GM23338 (cell line): ENCODE data around the gene GOLGA8B. TPM values are rescaled to one million over a fixed set of nuclear protein-coding genes. Genes with fewer than 3 reads are reported as not detected.
A peak's percentile ranks its signal among the peaks of the same experiment; 100 is the strongest.
"Not testable (repeated sequence)": the region's sequence is repeated elsewhere in the genome, so short reads cannot be mapped to it uniquely, and the experiment has no call there.

ENCODE experiments used
- ATAC-seq: fragments of 200-7000 bp; cut with Tn5 transposase; 3 replicates; pipeline ENCODE4 v1.9.1; 2020
- DNase-seq: peaks from one replicate; pipeline ENCODE4 v3.0.0-alpha.2; 2015; ENCODE audit warnings: low spot score
- H2AFZ ChIP-seq: fragments of 200-600 bp; sonication (generic); 2 replicates; pipeline ENCODE4 v1.8.0; 2016; ENCODE audit warnings: antibody characterized with exemption, mild to moderate bottlenecking, moderate library complexity
- H3F3A ChIP-seq: fragments of 200-600 bp; sonication (generic); replicated peaks from 2 replicates; pipeline ENCODE4 v1.8.0; 2017; ENCODE audit warnings: antibody characterized with exemption, mixed run types, low read depth
- H3K27ac ChIP-seq: fragments of 200-600 bp; sonication (generic); 2 replicates; pipeline ENCODE4 v1.6.1; 2016; ENCODE audit warnings: low read depth
- H3K27me3 ChIP-seq: fragments of 200-600 bp; sonication (generic); 2 replicates; pipeline ENCODE4 v1.8.0; 2016; ENCODE audit warnings: mild to moderate bottlenecking, mixed run types, moderate library complexity; ENCODE audit not compliant: insufficient read depth
- H3K36me3 ChIP-seq: fragments of 200-600 bp; sonication (generic); 2 replicates; pipeline ENCODE4 v1.8.0; 2016; ENCODE audit warnings: mild to moderate bottlenecking; ENCODE audit not compliant: insufficient read depth
- H3K4me1 ChIP-seq: fragments of 200-600 bp; sonication (generic); 2 replicates; pipeline ENCODE4 v1.8.0; 2016; ENCODE audit warnings: mild to moderate bottlenecking, moderate library complexity; ENCODE audit not compliant: insufficient read depth
- H3K4me2 ChIP-seq: fragments of 200-600 bp; sonication (generic); 2 replicates; pipeline ENCODE4 v1.7.1; 2017; ENCODE audit warnings: mixed run types
- H3K4me3 ChIP-seq: fragments of 200-600 bp; sonication (generic); 2 replicates; pipeline ENCODE4 v1.6.1; 2016; ENCODE audit warnings: mixed run types
- H3K79me2 ChIP-seq: fragments of 200-600 bp; sonication (generic); replicated peaks from 2 replicates; pipeline ENCODE4 v1.8.0; 2017; ENCODE audit warnings: mild to moderate bottlenecking; ENCODE audit not compliant: insufficient read depth
- H3K9me2 ChIP-seq: fragments of 200-600 bp; sonication (generic); 2 replicates; pipeline ENCODE4 v1.8.0; 2017; ENCODE audit not compliant: insufficient read depth
- H4K20me1 ChIP-seq: fragments of 200-600 bp; sonication (generic); replicated peaks from 2 replicates; pipeline ENCODE4 v1.8.0; 2017; ENCODE audit warnings: mild to moderate bottlenecking; ENCODE audit not compliant: insufficient read depth
- H3K27ac Mint-ChIP-seq: 2 replicates; pipeline ENCODE4 v1.8.0; 2020; ENCODE audit warnings: inconsistent platforms, mild to moderate bottlenecking, moderate library complexity, mixed read lengths
- H3K27me3 Mint-ChIP-seq: 3 replicates; pipeline ENCODE4 v1.8.0; 2022; ENCODE audit warnings: low read depth, mild to moderate bottlenecking, moderate library complexity, mixed read lengths, inconsistent platforms; ENCODE audit not compliant: insufficient read depth, poor library complexity
- H3K36me3 Mint-ChIP-seq: 3 replicates; pipeline ENCODE4 v1.8.0; 2021; ENCODE audit warnings: low read depth, mild to moderate bottlenecking, inconsistent platforms, moderate library complexity, mixed read lengths
- H3K4me1 Mint-ChIP-seq: 3 replicates; pipeline ENCODE4 v1.8.0; 2020; ENCODE audit warnings: mild to moderate bottlenecking, inconsistent platforms, mixed read lengths
- H3K4me3 Mint-ChIP-seq: 3 replicates; pipeline ENCODE4 v1.8.0; 2021; ENCODE audit warnings: moderate library complexity, mild to moderate bottlenecking, inconsistent platforms, mixed read lengths
- H3K9me3 Mint-ChIP-seq: 3 replicates; pipeline ENCODE4 v1.8.0; 2020; ENCODE audit warnings: moderate library complexity, mild to moderate bottlenecking, inconsistent platforms, mixed read lengths
- POLR2AphosphoS5 ChIP-seq: IDR thresholded peaks from 2 replicates; pipeline ENCODE4 v1.6.1; 2016; ENCODE audit warnings: antibody characterized with exemption, low read depth
- STAT1 ChIP-seq: IDR thresholded peaks from one replicate; pipeline ENCODE4 v1.6.1; 2016; ENCODE audit warnings: antibody characterized with exemption; ENCODE audit not compliant: unreplicated experiment
- long read RNA-seq: library from polyadenylated mRNA; unstranded; transcript quantifications from one replicate; pipeline ENCODE4 v2.0.0, GENCODE V29; 2020; ENCODE audit not compliant: unreplicated experiment
- polyA plus RNA-seq: library from polyadenylated mRNA; unstranded; fragments of >200 nt; fragmentation: Nextera tagmentation; extraction: Ambion mirVana; gene quantifications from 2 replicates; pipeline ENCODE4 v1.2.1, GENCODE V29; 2016
- total RNA-seq: library from RNA; depleted of rRNA; stranded (reverse); fragments of >200 nt; shearing (Covaris generic); gene quantifications from 2 replicates; pipeline ENCODE4 v1.2.3, GENCODE V29; 2014; rRNA removed
- TF ChIP-seq, protein P1 (sequence below): IDR thresholded peaks from 2 replicates; pipeline ENCODE4 v1.6.1; 2016; ENCODE audit warnings: antibody characterized with exemption
- TF ChIP-seq, protein P2 (sequence below): fragments of 250-450 bp; sonication (Bioruptor Pico); IDR thresholded peaks from 2 replicates; pipeline ENCODE4 v1.5.0; 2020; ENCODE audit warnings: mild to moderate bottlenecking, moderate library complexity

Gene GOLGA8B, protein sequence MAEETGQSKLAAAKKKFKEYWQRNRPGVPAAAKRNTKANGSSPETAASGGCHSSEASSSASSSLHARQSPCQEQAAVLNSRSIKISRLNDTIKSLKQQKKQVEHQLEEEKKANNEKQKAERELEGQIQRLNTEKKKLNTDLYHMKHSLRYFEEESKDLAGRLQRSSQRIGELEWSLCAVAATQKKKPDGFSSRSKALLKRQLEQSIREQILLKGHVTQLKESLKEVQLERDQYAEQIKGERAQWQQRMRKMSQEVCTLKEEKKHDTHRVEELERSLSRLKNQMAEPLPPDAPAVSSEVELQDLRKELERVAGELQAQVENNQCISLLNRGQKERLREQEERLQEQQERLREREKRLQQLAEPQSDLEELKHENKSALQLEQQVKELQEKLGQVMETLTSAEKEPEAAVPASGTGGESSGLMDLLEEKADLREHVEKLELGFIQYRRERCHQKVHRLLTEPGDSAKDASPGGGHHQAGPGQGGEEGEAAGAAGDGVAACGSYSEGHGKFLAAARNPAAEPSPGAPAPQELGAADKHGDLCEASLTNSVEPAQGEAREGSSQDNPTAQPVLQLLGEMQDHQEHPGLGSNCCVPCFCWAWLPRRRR
- total RNA-seq (30.0 and 50.2 TPM in 2 replicates), polyA plus RNA-seq (38.7 and 44.9 TPM in 2 replicates)
- long read RNA-seq, partial matches to known transcripts: 4 of 5 reads
- long read RNA-seq, other reads (novel, unspliced or antisense): 1 of 5 reads

DNA sequence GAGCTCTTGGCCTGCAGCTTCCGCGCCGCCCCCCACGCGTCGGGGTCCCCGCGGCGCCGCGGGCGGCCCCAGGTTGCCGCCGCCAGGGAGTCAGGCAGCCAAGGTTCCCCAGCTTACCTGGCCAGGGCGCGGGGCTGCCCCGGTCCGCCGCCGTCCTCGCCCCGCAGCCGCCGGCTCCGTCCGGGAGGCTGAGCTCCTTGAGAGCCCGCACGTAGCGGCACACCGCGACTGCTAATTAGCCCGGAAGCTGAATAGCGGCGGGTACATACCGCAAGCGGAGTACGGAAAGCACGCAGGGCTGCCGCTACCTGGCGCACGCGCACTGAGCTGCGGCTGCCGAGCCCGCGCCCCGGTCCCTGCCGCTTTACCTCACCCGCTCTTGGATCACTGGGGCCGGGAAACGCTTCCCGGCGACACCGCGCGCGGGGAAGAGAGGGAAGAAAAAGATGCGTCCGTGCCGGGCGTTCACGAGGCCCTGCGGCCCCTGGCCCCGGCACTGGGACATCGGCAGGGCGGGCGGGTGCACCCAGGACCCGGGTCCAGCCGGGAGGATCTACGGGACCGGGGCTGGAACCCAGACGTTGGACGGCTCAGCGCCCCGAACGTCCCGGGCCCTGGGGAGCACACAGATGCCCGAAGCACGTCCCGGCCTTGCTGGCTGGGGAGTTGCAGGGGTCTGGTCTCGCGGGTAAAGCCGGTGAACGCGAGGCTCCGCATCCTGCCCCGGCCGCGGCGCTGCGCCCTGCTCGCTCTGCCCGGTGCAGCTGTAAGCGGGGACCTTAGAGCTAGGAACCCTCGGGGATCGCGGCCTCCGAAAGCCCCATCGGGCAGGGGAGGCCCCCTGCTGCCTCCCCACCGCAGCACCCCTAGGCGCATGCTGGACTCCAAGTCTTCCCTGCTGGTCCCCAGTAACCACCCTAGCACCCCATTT, at the start of gene GOLGA8B:
Gene GOLGA8B, minus strand, starts transcription at position 253 of the 931 bp plus-strand sequence. CDS start 47,739 bp downstream, outside the sequence.
- H3K79me2 ChIP-seq: peaks cover 7% of the 10 kb centered on the region
- peak within 1 kb of the TSS; percentile 97 for H2AFZ ChIP-seq
- ATAC-seq: peak; percentile 73

DNA sequence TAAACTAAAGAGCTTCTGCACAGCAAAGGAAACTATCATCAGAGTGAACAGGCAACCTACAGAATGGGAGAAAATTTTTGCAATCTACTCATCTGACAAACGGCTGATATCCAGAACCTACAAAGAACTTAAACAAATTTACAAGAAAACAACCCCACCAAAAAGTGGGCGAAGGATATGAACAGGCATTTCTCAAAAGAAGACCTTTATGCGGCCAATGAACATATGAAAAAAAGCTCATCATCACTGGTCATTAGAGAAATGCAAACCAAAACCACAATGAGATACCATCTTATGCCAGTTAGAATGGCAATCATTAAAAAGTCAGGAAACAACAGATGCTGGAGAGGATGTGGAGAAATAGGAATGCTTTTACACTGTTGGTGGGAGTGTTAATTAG, 49.7 kb upstream of the GOLGA8B start:
- H3K9me3 Mint-ChIP-seq, H3K4me3 Mint-ChIP-seq, H3K4me3 ChIP-seq, DNase-seq, H3K4me1 Mint-ChIP-seq, H3F3A ChIP-seq, ATAC-seq, H3K27me3 Mint-ChIP-seq, H3K79me2 ChIP-seq, H3K27ac ChIP-seq, H3K27ac Mint-ChIP-seq, H3K36me3 Mint-ChIP-seq, H4K20me1 ChIP-seq, H3K27me3 ChIP-seq, H3K4me2 ChIP-seq, H3K4me1 ChIP-seq, H2AFZ ChIP-seq, H3K36me3 ChIP-seq, H3K9me2 ChIP-seq: not testable (repeated sequence)

More for the DNA sequence above, at the start of gene GOLGA8B:
- Histone ChIP-seq H4K20me1 (no peaks in the 10 kb centered on the region), H3K27me3 (peaks cover 31% of the 10 kb centered on the region), H3K9me2 (no peaks in the 10 kb centered on the region), H3K4me2 (peak within 1 kb of the TSS; percentile 92), H3F3A (no peaks in the 10 kb centered on the region), H3K4me1 (0 out of 2 replicates have a peak, but pooled peaks cover 4% of the 10 kb centered on the region), H3K27ac (no peak within 1 kb of the TSS), H3K36me3 (no peaks in the 10 kb centered on the region), H3K4me3 (peak within 1 kb of the TSS; percentile 87)
- peaks cover 30% of the 10 kb centered on the region for H3K4me1 Mint-ChIP-seq
- H3K9me3 Mint-ChIP-seq: no peaks in the 10 kb centered on the region; the same call in 2 of the 3 replicates
- no peaks in the 10 kb centered on the region; the same call in 2 of the 3 replicates for H3K36me3 Mint-ChIP-seq
- peak within 1 kb of the TSS; percentile 82 for H3K4me3 Mint-ChIP-seq
- no peak within 1 kb of the TSS for H3K27ac Mint-ChIP-seq
- DNase-seq: peak; percentile 86
- TF ChIP-seq, protein P1, sequence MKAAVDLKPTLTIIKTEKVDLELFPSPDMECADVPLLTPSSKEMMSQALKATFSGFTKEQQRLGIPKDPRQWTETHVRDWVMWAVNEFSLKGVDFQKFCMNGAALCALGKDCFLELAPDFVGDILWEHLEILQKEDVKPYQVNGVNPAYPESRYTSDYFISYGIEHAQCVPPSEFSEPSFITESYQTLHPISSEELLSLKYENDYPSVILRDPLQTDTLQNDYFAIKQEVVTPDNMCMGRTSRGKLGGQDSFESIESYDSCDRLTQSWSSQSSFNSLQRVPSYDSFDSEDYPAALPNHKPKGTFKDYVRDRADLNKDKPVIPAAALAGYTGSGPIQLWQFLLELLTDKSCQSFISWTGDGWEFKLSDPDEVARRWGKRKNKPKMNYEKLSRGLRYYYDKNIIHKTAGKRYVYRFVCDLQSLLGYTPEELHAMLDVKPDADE: no peak
- peak; percentile 55 for TF ChIP-seq POLR2AphosphoS5
- peaks cover 28% of the 10 kb centered on the region for H3K27me3 Mint-ChIP-seq

DNA sequence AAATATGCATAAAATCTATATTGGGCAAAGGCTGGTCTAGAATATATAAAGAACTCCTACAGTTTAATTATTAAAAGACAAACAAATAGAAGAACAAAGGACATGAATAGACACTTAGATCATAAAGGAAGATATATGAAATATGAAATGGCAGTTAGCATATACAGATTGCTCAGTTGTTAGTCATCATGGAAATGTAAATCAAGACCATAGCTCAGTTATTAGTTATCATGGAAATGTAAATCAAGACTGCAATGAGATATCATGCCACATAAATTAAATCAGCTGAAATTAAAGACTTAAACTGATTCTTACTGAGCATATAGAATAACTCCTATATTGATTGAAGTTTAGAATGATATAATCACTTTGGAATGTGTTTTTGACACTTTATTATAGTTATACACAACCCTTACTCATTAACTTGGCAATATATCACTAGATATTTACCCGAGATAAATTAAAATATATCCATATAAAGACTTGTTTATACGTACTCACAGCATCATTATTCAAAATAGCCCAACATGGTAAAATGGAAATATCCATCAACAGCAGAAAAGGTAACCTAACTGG, 45.2 kb upstream of the GOLGA8B start:
- no peaks in the 10 kb centered on the region for H3K36me3 ChIP-seq
- DNase-seq: no peak
- no peak overlapping the region for H2AFZ ChIP-seq
- Mint-ChIP-seq H3K9me3 (peaks cover 7% of the 10 kb centered on the region; the same call in 2 of the 3 replicates), H3K4me3 (no peak overlapping the region), H3K27ac (no peak overlapping the region), H3K4me1 (no peaks in the 10 kb centered on the region), H3K27me3 (no peaks in the 10 kb centered on the region), H3K36me3 (no peaks in the 10 kb centered on the region)
- no peak overlapping the region for H3K27ac ChIP-seq
- H3K4me2 ChIP-seq: no peak overlapping the region
- H3K79me2 ChIP-seq: no peaks in the 10 kb centered on the region
- H3F3A ChIP-seq: no peaks in the 10 kb centered on the region
- no peaks in the 10 kb centered on the region for H4K20me1 ChIP-seq
- no peaks in the 10 kb centered on the region for H3K27me3 ChIP-seq
- no peaks in the 10 kb centered on the region for H3K9me2 ChIP-seq
- no peak overlapping the region for H3K4me3 ChIP-seq
- TF ChIP-seq STAT1: no peak
- TF ChIP-seq, protein P2, sequence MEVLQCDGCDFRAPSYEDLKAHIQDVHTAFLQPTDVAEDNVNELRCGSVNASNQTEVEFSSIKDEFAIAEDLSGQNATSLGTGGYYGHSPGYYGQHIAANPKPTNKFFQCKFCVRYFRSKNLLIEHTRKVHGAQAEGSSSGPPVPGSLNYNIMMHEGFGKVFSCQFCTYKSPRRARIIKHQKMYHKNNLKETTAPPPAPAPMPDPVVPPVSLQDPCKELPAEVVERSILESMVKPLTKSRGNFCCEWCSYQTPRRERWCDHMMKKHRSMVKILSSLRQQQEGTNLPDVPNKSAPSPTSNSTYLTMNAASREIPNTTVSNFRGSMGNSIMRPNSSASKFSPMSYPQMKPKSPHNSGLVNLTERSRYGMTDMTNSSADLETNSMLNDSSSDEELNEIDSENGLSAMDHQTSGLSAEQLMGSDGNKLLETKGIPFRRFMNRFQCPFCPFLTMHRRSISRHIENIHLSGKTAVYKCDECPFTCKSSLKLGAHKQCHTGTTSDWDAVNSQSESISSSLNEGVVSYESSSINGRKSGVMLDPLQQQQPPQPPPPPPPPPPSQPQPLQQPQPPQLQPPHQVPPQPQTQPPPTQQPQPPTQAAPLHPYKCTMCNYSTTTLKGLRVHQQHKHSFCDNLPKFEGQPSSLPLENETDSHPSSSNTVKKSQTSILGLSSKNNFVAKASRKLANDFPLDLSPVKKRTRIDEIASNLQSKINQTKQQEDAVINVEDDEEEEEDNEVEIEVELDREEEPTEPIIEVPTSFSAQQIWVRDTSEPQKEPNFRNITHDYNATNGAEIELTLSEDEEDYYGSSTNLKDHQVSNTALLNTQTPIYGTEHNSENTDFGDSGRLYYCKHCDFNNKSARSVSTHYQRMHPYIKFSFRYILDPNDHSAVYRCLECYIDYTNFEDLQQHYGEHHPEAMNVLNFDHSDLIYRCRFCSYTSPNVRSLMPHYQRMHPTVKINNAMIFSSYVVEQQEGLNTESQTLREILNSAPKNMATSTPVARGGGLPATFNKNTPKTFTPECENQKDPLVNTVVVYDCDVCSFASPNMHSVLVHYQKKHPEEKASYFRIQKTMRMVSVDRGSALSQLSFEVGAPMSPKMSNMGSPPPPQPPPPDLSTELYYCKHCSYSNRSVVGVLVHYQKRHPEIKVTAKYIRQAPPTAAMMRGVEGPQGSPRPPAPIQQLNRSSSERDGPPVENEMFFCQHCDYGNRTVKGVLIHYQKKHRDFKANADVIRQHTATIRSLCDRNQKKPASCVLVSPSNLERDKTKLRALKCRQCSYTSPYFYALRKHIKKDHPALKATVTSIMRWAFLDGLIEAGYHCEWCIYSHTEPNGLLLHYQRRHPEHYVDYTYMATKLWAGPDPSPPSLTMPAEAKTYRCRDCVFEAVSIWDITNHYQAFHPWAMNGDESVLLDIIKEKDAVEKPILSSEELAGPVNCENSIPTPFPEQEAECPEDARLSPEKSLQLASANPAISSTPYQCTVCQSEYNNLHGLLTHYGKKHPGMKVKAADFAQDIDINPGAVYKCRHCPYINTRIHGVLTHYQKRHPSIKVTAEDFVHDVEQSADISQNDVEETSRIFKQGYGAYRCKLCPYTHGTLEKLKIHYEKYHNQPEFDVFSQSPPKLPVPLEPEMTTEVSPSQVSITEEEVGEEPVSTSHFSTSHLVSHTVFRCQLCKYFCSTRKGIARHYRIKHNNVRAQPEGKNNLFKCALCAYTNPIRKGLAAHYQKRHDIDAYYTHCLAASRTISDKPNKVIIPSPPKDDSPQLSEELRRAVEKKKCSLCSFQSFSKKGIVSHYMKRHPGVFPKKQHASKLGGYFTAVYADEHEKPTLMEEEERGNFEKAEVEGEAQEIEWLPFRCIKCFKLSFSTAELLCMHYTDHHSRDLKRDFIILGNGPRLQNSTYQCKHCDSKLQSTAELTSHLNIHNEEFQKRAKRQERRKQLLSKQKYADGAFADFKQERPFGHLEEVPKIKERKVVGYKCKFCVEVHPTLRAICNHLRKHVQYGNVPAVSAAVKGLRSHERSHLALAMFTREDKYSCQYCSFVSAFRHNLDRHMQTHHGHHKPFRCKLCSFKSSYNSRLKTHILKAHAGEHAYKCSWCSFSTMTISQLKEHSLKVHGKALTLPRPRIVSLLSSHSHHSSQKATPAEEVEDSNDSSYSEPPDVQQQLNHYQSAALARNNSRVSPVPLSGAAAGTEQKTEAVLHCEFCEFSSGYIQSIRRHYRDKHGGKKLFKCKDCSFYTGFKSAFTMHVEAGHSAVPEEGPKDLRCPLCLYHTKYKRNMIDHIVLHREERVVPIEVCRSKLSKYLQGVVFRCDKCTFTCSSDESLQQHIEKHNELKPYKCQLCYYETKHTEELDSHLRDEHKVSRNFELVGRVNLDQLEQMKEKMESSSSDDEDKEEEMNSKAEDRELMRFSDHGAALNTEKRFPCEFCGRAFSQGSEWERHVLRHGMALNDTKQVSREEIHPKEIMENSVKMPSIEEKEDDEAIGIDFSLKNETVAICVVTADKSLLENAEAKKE (CRISPR knock-in tag): no peak
- no peak for ATAC-seq
- no peaks in the 10 kb centered on the region for H3K4me1 ChIP-seq
